HG02642 (cell line): ENCODE data around the gene RGPD3.

Experiments
- ATAC-seq: cut with Tn5 transposase; IDR thresholded peaks from one replicate; pipeline ENCODE4 v1.9.1; 2021; ENCODE audit warnings: mild to moderate bottlenecking; ENCODE audit not compliant: unreplicated experiment, poor library complexity

RGPD3 gene

DNA sequence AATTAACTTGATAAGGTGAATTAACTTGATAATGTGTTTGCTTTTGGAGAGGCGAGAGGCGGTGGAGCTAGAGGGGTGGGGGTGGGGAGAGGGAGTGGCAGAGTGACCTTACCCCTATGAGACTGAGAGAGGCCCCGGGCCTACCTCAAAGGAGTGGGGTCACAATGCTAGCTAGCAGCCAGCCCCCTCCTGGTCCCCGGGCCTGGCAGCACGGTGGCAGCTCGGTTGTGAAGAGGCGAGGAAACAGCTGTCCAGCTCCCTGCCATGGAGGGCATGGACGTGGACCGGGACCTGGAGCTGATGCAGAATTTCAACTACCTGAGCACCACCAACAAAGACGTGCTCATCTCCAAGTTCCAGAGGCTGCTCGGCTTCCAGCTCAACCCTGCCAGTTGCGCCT, 123.9 kb downstream of the RGPD3 start:
- no peak for ATAC-seq

GRCh38 chr2:106343274-106343673, 124.9 kb downstream of the RGPD3 start:
- no peak for ATAC-seq

- no peak for ATAC-seq
Measured at GRCh38 chr2:106342831-106343251, 125.4 kb downstream of the RGPD3 start.

DNA sequence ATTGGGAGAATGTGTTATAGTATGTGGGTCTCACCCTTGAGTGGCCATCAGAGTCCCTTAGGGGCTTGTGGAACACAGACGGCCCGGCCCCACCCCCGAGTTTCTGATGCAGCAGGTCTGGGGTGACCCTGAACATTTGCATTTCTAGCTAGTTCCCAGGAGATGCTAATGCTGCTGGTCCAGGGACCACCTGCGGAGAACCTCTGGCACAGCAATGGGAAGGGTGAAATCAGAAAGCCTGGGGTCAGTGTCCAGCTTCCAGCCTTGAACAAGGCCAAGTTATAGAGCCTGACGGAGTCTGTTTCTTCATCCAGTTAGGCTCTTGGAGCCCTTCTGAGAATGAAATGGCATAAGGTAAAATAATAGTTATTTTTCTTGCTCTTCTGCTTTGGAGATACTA, 126.5 kb downstream of the RGPD3 start:
- ATAC-seq: no peak
